Mesenchymal stem cell (in vitro differentiated cells and primary cell): Measurements from ENCODE around the gene ENTPD3.

Experiments used
- DNase-seq: peaks from one replicate; pipeline ENCODE4 v3.0.0-alpha.2; 2013
- H2AFZ ChIP-seq: one replicate; pipeline ENCODE4 v1.6.1; 2013; ENCODE audit warnings: low read depth, mild to moderate bottlenecking, control low read depth, inconsistent platforms, low read length, moderate library complexity
- H2AK5ac ChIP-seq: 2 replicates; pipeline ENCODE4 v1.6.1; 2013; ENCODE audit warnings: low read length, moderate library complexity, mild to moderate bottlenecking, inconsistent platforms; ENCODE audit not compliant: severe bottlenecking
- H2BK120ac ChIP-seq: one replicate; pipeline ENCODE4 v1.6.1; 2013; ENCODE audit warnings: low read depth, mild to moderate bottlenecking, inconsistent platforms, low read length, moderate library complexity
- H2BK12ac ChIP-seq, 2 experiments: one replicate each; pipeline ENCODE4 v1.6.1; 2013; ENCODE audit warnings: inconsistent platforms in 2 of 2, low read length in 2 of 2, mild to moderate bottlenecking in 2 of 2, moderate library complexity in 2 of 2, control low read depth in 1 of 2
- H2BK15ac ChIP-seq: one replicate; pipeline ENCODE4 v1.6.1; 2013; ENCODE audit warnings: mild to moderate bottlenecking, low read depth, inconsistent platforms; ENCODE audit not compliant: poor library complexity, severe bottlenecking
- H2BK5ac ChIP-seq: 2 replicates; pipeline ENCODE4 v1.6.1; 2013; ENCODE audit warnings: low read depth, mild to moderate bottlenecking, low read length, control low read depth, inconsistent platforms; ENCODE audit not compliant: poor library complexity, severe bottlenecking
- H3K14ac ChIP-seq, 2 experiments: one replicate each; pipeline ENCODE4 v1.6.1; 2013; ENCODE audit warnings: inconsistent platforms in 2 of 2, low read length in 2 of 2, control low read depth in 1 of 2, mild to moderate bottlenecking in 1 of 2, moderate library complexity in 1 of 2
- H3K18ac ChIP-seq, 2 experiments: one replicate each; pipeline ENCODE4 v1.6.1; 2013; ENCODE audit warnings: inconsistent platforms in 2 of 2, low read length in 2 of 2, control low read depth in 1 of 2, low read depth in 1 of 2, mild to moderate bottlenecking in 1 of 2
- H3K23ac ChIP-seq, 2 experiments: one replicate each; pipeline ENCODE4 v1.6.1; 2013; ENCODE audit warnings: inconsistent platforms in 2 of 2, low read length in 2 of 2, mild to moderate bottlenecking in 2 of 2, moderate library complexity in 2 of 2, control low read depth in 1 of 2
- H3K27ac ChIP-seq: 2 replicates; pipeline ENCODE4 v1.5.1; 2013; ENCODE audit warnings: mild to moderate bottlenecking, moderate library complexity, low read length, control low read depth, inconsistent platforms; ENCODE audit not compliant: poor library complexity, severe bottlenecking
- H3K27me3 ChIP-seq, 2 experiments: 2 replicates each; pipeline versions ENCODE4 v1.6.1 to v1.7.0; 2013; ENCODE audit warnings: low read length in 2 of 2, mild to moderate bottlenecking in 2 of 2, moderate library complexity in 2 of 2, control low read depth in 1 of 2, inconsistent platforms in 1 of 2; ENCODE audit not compliant: control insufficient read depth in 1 of 2, insufficient read depth in 1 of 2
- H3K36me3 ChIP-seq, 2 experiments: 2 replicates each; pipeline versions ENCODE4 v1.6.1 to v1.7.0; 2013; ENCODE audit warnings: low read length in 2 of 2, control low read depth in 1 of 2, inconsistent platforms in 1 of 2, low read depth in 1 of 2, mild to moderate bottlenecking in 1 of 2; ENCODE audit not compliant: insufficient read depth in 2 of 2, control insufficient read depth in 1 of 2
- H3K4ac ChIP-seq, 2 experiments: one replicate each; pipeline ENCODE4 v1.6.1; 2013; ENCODE audit warnings: inconsistent platforms in 2 of 2, low read length in 2 of 2, mild to moderate bottlenecking in 2 of 2, moderate library complexity in 2 of 2, control low read depth in 1 of 2, low read depth in 1 of 2
- H3K4me1 ChIP-seq: 2 replicates; pipeline ENCODE4 v1.6.1; 2013; ENCODE audit warnings: low read depth, low read length, control low read depth; ENCODE audit not compliant: control insufficient read depth, insufficient read depth
- H3K4me2 ChIP-seq: 2 replicates; pipeline ENCODE4 v1.6.1; 2013; ENCODE audit warnings: low read length, mild to moderate bottlenecking, inconsistent platforms; ENCODE audit not compliant: poor library complexity, severe bottlenecking
- H3K4me3 ChIP-seq, 2 experiments: 2 replicates each; pipeline versions ENCODE4 v1.5.1 to v1.7.0; 2013; ENCODE audit warnings: low read length in 2 of 2, mild to moderate bottlenecking in 2 of 2, control low read depth in 1 of 2, low read depth in 1 of 2; ENCODE audit not compliant: insufficient read depth in 1 of 2
- H3K79me1 ChIP-seq: replicated peaks from 2 replicates; pipeline ENCODE4 v1.6.1; 2013; ENCODE audit warnings: mild to moderate bottlenecking, control low read depth, low read length, inconsistent platforms; ENCODE audit not compliant: poor library complexity, severe bottlenecking
- H3K9ac ChIP-seq: 2 replicates; pipeline ENCODE4 v1.7.0; 2013; ENCODE audit warnings: mild to moderate bottlenecking, low read length, moderate library complexity
- H3K9me3 ChIP-seq: 2 replicates; pipeline ENCODE4 v1.7.0; 2013; ENCODE audit warnings: mild to moderate bottlenecking, low read length; ENCODE audit not compliant: control insufficient read depth
- H4K8ac ChIP-seq: one replicate; pipeline ENCODE4 v1.6.1; 2013; ENCODE audit warnings: inconsistent platforms, mild to moderate bottlenecking, low read length, moderate library complexity
- H4K91ac ChIP-seq: one replicate; pipeline ENCODE4 v1.6.1; 2013; ENCODE audit warnings: mild to moderate bottlenecking, low read length, inconsistent platforms
- WGBS: methylation state at CpG from one replicate; pipeline ENCODE4 v1.1.7; 2013; ENCODE audit warnings: mixed read lengths; 5-methylcytosine and 5-hydroxymethylcytosine counted together

ENTPD3 gene

GRCh38 chr3:40465456-40465855 is 78.5 kb downstream of the ENTPD3 start:
- peak overlapping the region; percentile 4 for H3K9ac ChIP-seq
- no peak overlapping the region for H3K14ac ChIP-seq

GRCh38 chr3:40468018-40468417 is 81.0 kb downstream of the ENTPD3 start:
- H3K4me1 ChIP-seq, result no peaks in the 10 kb centered on the region
- no peak overlapping the region for H4K8ac ChIP-seq
- no peak overlapping the region for H3K27ac ChIP-seq
- H3K4me2 ChIP-seq, result no peak overlapping the region
- WGBS, result 91% methylated on average over 4 of the region's 4 CpGs
- no peaks in the 10 kb centered on the region for H3K79me1 ChIP-seq
- H4K91ac ChIP-seq, result no peak overlapping the region
- peaks cover 10 to 43% of the 10 kb centered on the region in 2 experiments for H3K36me3 ChIP-seq
- no peaks in the 10 kb centered on the region for H3K27me3 ChIP-seq
- no peak overlapping the region for H2BK12ac ChIP-seq
- H3K14ac ChIP-seq, result no peak overlapping the region
- H3K9me3 ChIP-seq, result no peaks in the 10 kb centered on the region
- no peak for DNase-seq
- no peak overlapping the region for H3K4me3 ChIP-seq
- H3K18ac ChIP-seq, result no peak overlapping the region
- H3K9ac ChIP-seq, result no peak overlapping the region
- no peak overlapping the region for H3K23ac ChIP-seq
- H2BK120ac ChIP-seq, result no peak overlapping the region
- H3K4ac ChIP-seq, result no peak overlapping the region
- H2AFZ ChIP-seq, result no peak overlapping the region
- no peak overlapping the region for H2BK15ac ChIP-seq
- no peak overlapping the region for H2BK5ac ChIP-seq
- no peak overlapping the region for H2AK5ac ChIP-seq

More at GRCh38 chr3:40465456-40465855, 78.5 kb downstream of the ENTPD3 start:
- Histone ChIP-seq H3K4me1 (no peaks in the 10 kb centered on the region), H3K23ac (no peak overlapping the region), H2BK15ac (no peak overlapping the region), H3K36me3 (peaks cover 21 to 66% of the 10 kb centered on the region in 2 experiments), H4K91ac (no peak overlapping the region), H3K4me2 (no peak overlapping the region), H2BK12ac (no peak overlapping the region), H3K9me3 (no peaks in the 10 kb centered on the region), H2BK120ac (no peak overlapping the region), H3K27ac (no peak overlapping the region), H3K4ac (no peak overlapping the region), H2AFZ (no peak overlapping the region), H2BK5ac (no peak overlapping the region), H4K8ac (no peak overlapping the region), H3K79me1 (peaks cover 3% of the 10 kb centered on the region), H3K27me3 (no peaks in the 10 kb centered on the region), H3K18ac (no peak overlapping the region), H3K4me3 (no peak overlapping the region), H2AK5ac (no peak overlapping the region)
- 98% methylated on average over 2 of the region's 2 CpGs for WGBS
- DNase-seq, result no peak

DNA sequence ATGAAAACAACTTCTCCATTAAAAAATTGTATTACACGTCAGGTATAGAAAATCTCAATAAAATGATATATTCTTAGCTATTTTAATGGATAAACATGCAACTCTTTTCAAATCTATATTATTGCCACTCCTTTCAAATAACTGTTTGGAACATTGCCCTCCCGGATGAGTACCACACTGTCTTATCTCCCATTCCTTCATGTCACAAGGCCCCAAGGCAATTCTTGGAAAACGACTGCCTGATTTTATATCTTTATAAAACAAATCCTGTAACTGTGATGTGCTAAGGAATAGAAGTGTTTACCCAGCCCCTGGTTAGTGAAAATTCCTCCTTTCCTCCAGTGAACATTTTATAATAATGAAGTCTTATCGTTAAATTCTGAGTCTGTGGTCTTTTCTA is 83.7 kb downstream of the ENTPD3 start:
- 100% methylated on average over 1 of the region's 4 CpGs for whole genome bisulfite sequencing
- Histone ChIP-seq H2BK5ac (no peak overlapping the region), H3K27me3 (no peaks in the 10 kb centered on the region), H3K36me3 (peaks cover 3 to 16% of the 10 kb centered on the region in 2 experiments), H3K23ac (no peak overlapping the region), H3K4ac (no peak overlapping the region), H2AK5ac (no peak overlapping the region), H3K4me3 (no peak overlapping the region), H3K4me1 (no peaks in the 10 kb centered on the region), H2BK15ac (no peak overlapping the region), H2AFZ (no peak overlapping the region), H2BK12ac (no peak overlapping the region), H3K9ac (no peak overlapping the region), H3K27ac (no peak overlapping the region), H3K4me2 (no peak overlapping the region), H3K14ac (no peak overlapping the region), H3K18ac (no peak overlapping the region), H4K91ac (no peak overlapping the region), H3K79me1 (no peaks in the 10 kb centered on the region), H4K8ac (no peak overlapping the region), H3K9me3 (no peaks in the 10 kb centered on the region), H2BK120ac (no peak overlapping the region)
- DNase-seq, result no peak

DNA sequence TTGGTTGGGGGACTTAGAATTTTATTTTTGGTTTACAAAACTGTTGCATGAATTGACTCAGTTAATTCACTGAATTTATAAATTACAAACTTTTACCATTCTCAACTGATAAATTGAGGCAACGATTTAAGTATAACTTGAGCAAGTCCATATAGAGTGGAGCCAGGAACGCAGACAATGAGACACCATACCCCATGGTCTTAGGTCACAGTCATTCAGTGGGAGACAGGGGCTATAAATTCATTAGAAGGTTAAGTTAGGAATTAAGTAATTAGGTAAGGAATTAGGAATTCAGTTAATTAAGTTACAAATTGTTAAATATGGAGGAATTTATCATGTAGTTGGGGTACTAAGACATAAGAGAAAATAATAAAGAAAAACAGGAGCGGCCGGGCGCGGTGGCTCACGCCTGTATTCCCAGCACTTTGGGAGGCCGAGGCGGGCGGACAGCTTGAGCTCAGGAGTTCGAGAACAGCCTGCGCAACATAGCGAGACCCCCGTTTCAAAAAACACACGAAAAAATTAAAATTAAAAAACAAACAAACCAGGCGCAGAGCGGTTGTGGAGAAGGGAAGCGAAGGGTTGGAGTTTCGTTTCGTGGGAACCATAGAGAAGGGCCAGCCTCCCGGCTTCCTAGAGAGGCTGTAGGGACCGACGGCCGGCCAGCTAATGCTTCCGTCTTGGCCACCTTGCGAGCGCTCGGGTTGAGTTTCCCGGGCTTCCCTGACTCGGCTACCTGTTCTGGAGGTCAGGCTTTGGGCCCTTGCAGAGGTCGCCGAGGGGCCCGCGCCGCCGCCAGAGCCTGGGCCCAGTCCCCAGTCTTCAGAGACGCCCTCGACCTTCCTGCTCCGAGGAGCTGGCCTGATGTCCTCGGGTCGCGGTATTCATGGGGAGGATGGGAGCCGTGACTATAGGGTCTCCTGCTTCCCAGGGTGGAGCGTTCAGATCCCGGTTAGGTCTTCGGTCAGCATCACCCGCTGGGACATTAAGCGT is 89.8 kb downstream of the ENTPD3 start, which contains the start of gene ZNF619:
ZNF619 (plus strand) TSS at position 645 of the 993 bp plus-strand sequence. CDS start 858 bp downstream, outside the sequence.
- Histone ChIP-seq H3K4me2 (peak within 1 kb of the TSS; percentile 66), H3K4me1 (peaks cover 3% of the 10 kb centered on the region), H3K9ac (peak within 1 kb of the TSS; percentile 95), H3K36me3 (peaks cover 6 to 31% of the 10 kb centered on the region in 2 experiments), H3K18ac (peak within 1 kb of the TSS; percentile 73 to 80), H3K27ac (no peak within 1 kb of the TSS), H4K8ac (peak within 1 kb of the TSS; percentile 95), H2AFZ (peak within 1 kb of the TSS; percentile 100), H3K23ac (peak within 1 kb of the TSS in 1 of 2 experiments; percentile 42), H2BK15ac (no peak within 1 kb of the TSS), H3K9me3 (no peaks in the 10 kb centered on the region), H2BK5ac (no peak within 1 kb of the TSS), H2BK120ac (no peak within 1 kb of the TSS), H4K91ac (no peak within 1 kb of the TSS), H3K4me3 (peak within 1 kb of the TSS; percentile 76 to 96), H2AK5ac (no peak within 1 kb of the TSS), H3K27me3 (no peaks in the 10 kb centered on the region), H3K4ac (peak within 1 kb of the TSS; percentile 70 to 95), H3K14ac (peak within 1 kb of the TSS in 1 of 2 experiments; percentile 87), H3K79me1 (peaks cover 12% of the 10 kb centered on the region), H2BK12ac (no peak within 1 kb of the TSS)
- DNase-seq, result peak; percentile 82
- 25% methylated on average over 41 of the region's 48 CpGs for WGBS
